ENCODE data around the gene C1QTNF5. TPM values are rescaled to one million over a fixed set of nuclear protein-coding genes. Genes with fewer than 3 reads are reported as not detected.
A peak's percentile ranks its signal among the peaks of the same experiment; 100 is the strongest.

Gene C1QTNF5
- total and polyA plus RNA-seq, 9 donors = 4.4 to 25.7 (median 10.8) TPM

DNA sequence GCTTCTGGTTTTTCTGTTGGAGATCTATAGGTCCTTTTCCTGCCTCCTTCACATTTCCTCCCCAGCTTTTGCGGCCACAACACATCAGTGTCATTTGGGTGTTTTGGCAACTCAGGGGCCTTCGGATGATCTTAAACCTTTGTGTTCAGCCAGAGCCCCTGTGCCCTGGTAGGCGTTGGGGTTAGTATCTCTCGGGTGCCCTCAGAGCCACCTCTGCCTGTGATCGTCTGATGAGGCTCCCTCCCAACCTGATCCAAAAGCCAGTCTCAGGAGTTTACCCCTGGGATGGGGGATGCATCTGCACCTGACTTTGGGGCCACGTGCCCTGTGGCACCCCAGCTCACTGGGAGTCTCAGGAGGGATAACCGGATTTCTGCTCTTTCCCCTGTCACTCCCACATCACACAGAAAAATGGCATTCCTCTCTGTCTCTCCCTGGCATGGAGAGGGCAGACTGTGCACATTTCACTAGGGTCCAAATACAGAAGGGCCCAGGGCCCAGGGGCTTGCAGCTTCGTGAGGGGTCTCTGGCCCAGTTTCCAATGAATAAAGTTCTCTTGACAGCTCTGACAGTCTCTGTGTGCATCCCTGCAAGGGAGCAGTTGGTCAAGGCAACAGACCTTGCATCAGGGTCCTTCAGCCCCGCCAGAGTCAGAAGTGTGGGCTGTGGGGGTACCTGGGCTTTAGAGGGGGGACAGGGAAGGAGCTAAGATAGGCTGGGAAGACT, 3.8 kb downstream of the C1QTNF5 start:
- no peaks in the 10 kb centered on the region for H3K27me3 ChIP-seq
- H3K36me3 ChIP-seq = no peaks in the 10 kb centered on the region
- DNase-seq = no peak
- TF ChIP-seq POLR2A (IDR thresholded peaks at IDR 0.05) (no peak), EP300 (IDR thresholded peaks at IDR 0.05) (no peak)
- TF ChIP-seq, protein P1, sequence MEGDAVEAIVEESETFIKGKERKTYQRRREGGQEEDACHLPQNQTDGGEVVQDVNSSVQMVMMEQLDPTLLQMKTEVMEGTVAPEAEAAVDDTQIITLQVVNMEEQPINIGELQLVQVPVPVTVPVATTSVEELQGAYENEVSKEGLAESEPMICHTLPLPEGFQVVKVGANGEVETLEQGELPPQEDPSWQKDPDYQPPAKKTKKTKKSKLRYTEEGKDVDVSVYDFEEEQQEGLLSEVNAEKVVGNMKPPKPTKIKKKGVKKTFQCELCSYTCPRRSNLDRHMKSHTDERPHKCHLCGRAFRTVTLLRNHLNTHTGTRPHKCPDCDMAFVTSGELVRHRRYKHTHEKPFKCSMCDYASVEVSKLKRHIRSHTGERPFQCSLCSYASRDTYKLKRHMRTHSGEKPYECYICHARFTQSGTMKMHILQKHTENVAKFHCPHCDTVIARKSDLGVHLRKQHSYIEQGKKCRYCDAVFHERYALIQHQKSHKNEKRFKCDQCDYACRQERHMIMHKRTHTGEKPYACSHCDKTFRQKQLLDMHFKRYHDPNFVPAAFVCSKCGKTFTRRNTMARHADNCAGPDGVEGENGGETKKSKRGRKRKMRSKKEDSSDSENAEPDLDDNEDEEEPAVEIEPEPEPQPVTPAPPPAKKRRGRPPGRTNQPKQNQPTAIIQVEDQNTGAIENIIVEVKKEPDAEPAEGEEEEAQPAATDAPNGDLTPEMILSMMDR (IDR thresholded peaks at IDR 0.05) = no peak
- H3K9me3 ChIP-seq = no peaks in the 10 kb centered on the region
- no peak overlapping the region for H3K27ac ChIP-seq
- intact Hi-C loops (cut with DNase I) = loop anchor here in 1 of 4 donors (5.0 to 10.0 kb wide), 2 partner anchors 130 to 242 kb away; partner anchors contain the start of gene CBL
- no peak overlapping the region for H3K4me3 ChIP-seq
- H3K4me1 ChIP-seq (ENCODE audit: insufficient read depth) = peaks cover 10% of the 10 kb centered on the region
- WGBS, 3 donors = 70 to 80% (median 74%) methylated on average over 8 to 9 of the region's 9 CpGs

DNA sequence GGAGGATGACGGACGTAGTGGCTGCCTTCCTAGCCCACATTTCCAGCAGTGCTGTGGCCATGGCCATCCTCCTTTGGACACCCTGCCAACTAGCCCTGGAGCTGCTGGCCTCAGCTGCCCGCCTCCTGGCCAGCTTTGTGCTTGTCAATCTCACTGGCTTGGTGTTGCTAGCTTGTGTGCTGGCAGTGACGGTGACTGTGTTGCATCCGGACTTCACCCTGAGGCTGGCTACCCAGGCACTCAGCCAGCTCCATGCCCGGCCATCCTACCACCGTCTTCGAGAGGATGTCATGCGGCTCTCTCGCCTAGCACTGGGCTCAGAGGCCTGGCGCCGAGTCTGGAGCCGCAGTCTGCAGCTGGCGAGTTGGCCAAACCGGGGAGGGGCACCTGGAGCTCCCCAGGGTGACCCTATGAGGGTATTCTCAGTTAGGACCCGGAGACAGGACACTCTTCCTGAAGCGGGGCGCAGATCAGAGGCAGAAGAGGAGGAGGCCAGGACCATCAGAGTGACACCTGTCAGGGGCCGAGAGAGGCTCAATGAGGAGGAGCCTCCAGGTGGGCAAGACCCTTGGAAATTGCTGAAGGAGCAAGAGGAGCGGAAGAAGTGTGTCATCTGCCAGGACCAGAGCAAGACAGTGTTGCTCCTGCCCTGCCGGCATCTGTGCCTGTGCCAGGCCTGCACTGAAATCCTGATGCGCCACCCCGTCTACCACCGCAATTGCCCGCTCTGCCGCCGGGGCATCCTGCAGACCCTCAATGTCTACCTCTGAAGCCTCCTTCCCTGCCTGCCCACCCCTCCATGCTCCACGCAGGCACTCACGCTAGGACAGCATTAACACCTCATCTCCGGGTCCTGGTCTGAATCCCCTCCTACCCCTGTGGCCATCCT, 4.8 kb downstream of the C1QTNF5 start:
- TF ChIP-seq, protein P1 (IDR thresholded peaks at IDR 0.05) = no peak
- TF ChIP-seq EP300 (IDR thresholded peaks at IDR 0.05) (no peak), POLR2A (IDR thresholded peaks at IDR 0.05) (no peak)
- no peaks in the 10 kb centered on the region for H3K36me3 ChIP-seq
- intact Hi-C loops (cut with DNase I) = loop anchor here in 1 of 4 donors (5.0 to 10.0 kb wide), 2 partner anchors 129 to 241 kb away; partner anchors contain the start of gene CBL
- H3K9me3 ChIP-seq = no peaks in the 10 kb centered on the region
- no peaks in the 10 kb centered on the region for H3K27me3 ChIP-seq
- 87 to 89% (median 87%) methylated on average over 30 of the region's 30 CpGs for WGBS, 3 donors
- H3K27ac ChIP-seq = no peak overlapping the region
- H3K4me3 ChIP-seq = no peak overlapping the region
- DNase-seq = peak in 1 of 5 donors; percentile 49
- H3K4me1 ChIP-seq (ENCODE audit: insufficient read depth) = peaks cover 10% of the 10 kb centered on the region

DNA sequence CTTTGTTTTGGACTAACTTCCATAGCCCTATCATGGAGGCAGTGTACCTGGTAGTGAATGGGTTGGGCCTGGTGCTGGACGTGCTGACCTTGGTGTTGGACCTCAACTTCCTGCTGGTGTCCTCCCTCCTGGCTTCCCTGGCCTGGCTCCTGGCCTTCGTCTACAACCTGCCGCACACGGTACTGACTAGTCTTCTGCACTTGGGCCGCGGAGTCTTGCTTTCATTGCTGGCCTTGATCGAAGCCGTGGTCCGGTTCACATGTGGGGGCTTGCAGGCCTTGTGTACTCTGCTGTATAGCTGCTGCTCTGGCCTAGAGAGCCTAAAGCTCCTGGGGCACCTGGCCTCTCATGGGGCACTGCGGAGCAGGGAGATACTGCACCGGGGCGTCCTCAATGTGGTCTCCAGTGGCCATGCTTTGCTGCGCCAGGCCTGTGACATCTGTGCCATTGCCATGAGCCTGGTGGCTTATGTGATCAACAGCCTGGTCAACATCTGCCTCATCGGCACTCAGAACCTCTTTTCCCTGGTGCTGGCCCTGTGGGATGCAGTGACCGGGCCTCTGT, 5.5 kb downstream of the C1QTNF5 start:
- no peaks in the 10 kb centered on the region for H3K36me3 ChIP-seq
- H3K4me3 ChIP-seq = peak overlapping the region; percentile 80
- WGBS, 3 donors = 51 to 61% (median 61%) methylated on average over 15 of the region's 15 CpGs
- peaks cover 10% of the 10 kb centered on the region for H3K4me1 ChIP-seq (ENCODE audit: insufficient read depth)
- H3K27me3 ChIP-seq = no peaks in the 10 kb centered on the region
- TF ChIP-seq POLR2A (IDR thresholded peaks at IDR 0.05) (no peak), EP300 (IDR thresholded peaks at IDR 0.05) (no peak)
- TF ChIP-seq, protein P1 (IDR thresholded peaks at IDR 0.05) = no peak
- H3K27ac ChIP-seq = peak overlapping the region in 1 of 2 donors; percentile 80
- no peaks in the 10 kb centered on the region for H3K9me3 ChIP-seq
- intact Hi-C loops (cut with DNase I) = loop anchor here in 1 of 4 donors (5.0 to 10.0 kb wide), 2 partner anchors 128 to 240 kb away; partner anchors contain the start of gene CBL
- peak in 1 of 5 donors; percentile 36 for DNase-seq
